Measurements from ENCODE around the gene NCKAP5L. TPM values are rescaled to one million over a fixed set of nuclear protein-coding genes. Genes with fewer than 3 reads are reported as not detected.

The NCKAP5L gene
- total RNA-seq, 2 experiments from 2014 or later = 9.2 to 9.8 TPM

DNA sequence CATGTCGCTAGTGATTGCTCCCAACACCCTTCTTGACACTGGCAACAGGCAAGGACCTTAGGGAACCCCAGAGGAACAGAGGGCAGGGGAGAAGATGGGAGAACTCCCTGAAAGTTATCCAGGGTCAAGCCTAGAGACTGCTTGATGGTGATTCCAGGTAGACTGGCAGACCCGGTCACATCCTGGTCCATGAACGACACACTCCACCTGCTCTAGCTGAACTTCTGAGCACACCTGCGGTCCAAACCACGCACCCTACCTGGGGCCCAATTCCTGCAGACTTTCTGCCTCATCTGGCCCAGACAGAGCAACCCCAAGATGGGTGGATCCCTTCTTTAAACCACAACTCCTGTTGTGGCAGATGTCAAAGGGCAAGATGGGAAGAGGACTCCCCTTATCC, 34.2 kb downstream of the NCKAP5L start:
- peaks cover 8% of the 10 kb centered on the region for H3K36me3 Mint-ChIP-seq (ENCODE audit: low read depth)
- no peak overlapping the region for H3K4me3 Mint-ChIP-seq
- Histone ChIP-seq H3K4me3 (ENCODE audit: low read length) (no peak overlapping the region), H3K27me3 (ENCODE audit: control insufficient read depth in 1 of 2, insufficient read depth in 2 of 2, low read length in 2 of 2) (no peaks in the 10 kb centered on the region), H3K9me3 (ENCODE audit: control insufficient read depth in 1 of 2, insufficient read depth in 1 of 2, low read length in 2 of 2) (no peaks in the 10 kb centered on the region), H3K27ac (ENCODE audit: low read depth in 1 of 2, low read length in 2 of 2) (no peak overlapping the region), H3K4me1 (ENCODE audit: insufficient read depth, low read length) (no peaks in the 10 kb centered on the region), H3K36me3 (ENCODE audit: insufficient read depth, low read length) (peaks cover 9% of the 10 kb centered on the region)
- no peaks in the 10 kb centered on the region for H3K4me1 Mint-ChIP-seq (ENCODE audit: low read depth)
- H3K27me3 Mint-ChIP-seq = no peaks in the 10 kb centered on the region
- ATAC-seq (ENCODE audit: poor library complexity) = no peak
- TF ChIP-seq, protein P1, sequence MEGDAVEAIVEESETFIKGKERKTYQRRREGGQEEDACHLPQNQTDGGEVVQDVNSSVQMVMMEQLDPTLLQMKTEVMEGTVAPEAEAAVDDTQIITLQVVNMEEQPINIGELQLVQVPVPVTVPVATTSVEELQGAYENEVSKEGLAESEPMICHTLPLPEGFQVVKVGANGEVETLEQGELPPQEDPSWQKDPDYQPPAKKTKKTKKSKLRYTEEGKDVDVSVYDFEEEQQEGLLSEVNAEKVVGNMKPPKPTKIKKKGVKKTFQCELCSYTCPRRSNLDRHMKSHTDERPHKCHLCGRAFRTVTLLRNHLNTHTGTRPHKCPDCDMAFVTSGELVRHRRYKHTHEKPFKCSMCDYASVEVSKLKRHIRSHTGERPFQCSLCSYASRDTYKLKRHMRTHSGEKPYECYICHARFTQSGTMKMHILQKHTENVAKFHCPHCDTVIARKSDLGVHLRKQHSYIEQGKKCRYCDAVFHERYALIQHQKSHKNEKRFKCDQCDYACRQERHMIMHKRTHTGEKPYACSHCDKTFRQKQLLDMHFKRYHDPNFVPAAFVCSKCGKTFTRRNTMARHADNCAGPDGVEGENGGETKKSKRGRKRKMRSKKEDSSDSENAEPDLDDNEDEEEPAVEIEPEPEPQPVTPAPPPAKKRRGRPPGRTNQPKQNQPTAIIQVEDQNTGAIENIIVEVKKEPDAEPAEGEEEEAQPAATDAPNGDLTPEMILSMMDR (IDR thresholded peaks at IDR 0.05) = no peak
- H3K9me3 Mint-ChIP-seq = no peaks in the 10 kb centered on the region
- H3K27ac Mint-ChIP-seq = no peak overlapping the region
- ChIA-PET POLR2A (no interaction called here), CTCF (no interaction called here)
- DNase-seq = no peak
- intact Hi-C loops (cut with DNase I, micrococcal nuclease) = no loop called here

DNA sequence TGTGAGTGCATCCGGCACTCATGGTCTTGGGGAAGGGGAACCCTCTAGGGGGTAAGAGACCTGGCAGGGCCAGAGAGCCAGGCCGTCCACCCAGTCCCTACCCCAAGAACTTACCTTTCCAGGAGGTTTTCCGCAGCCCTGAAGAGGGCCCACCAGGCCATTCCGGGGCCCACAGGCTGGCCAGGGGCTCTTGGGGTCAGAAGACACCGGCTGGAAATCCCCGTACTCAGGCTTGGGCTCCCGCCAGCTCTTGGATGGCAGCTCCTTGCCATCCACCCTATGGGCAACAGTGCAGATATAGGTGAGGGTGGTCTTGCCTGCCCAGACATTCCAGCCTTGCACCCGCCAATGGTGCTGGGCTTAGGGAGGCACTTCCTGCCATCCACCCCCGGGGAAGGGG, 34.6 kb downstream of the NCKAP5L start:
- no peak for DNase-seq
- peaks cover 5% of the 10 kb centered on the region for H3K36me3 Mint-ChIP-seq (ENCODE audit: low read depth)
- Histone ChIP-seq H3K27ac (ENCODE audit: low read depth in 1 of 2, low read length in 2 of 2) (no peak overlapping the region), H3K4me3 (ENCODE audit: low read length) (no peak overlapping the region), H3K27me3 (ENCODE audit: control insufficient read depth in 1 of 2, insufficient read depth in 2 of 2, low read length in 2 of 2) (no peaks in the 10 kb centered on the region), H3K9me3 (ENCODE audit: control insufficient read depth in 1 of 2, insufficient read depth in 1 of 2, low read length in 2 of 2) (no peaks in the 10 kb centered on the region), H3K36me3 (ENCODE audit: insufficient read depth, low read length) (peaks cover 9% of the 10 kb centered on the region), H3K4me1 (ENCODE audit: insufficient read depth, low read length) (no peaks in the 10 kb centered on the region)
- CTCF ChIA-PET = no interaction called here
- H3K27ac Mint-ChIP-seq = no peak overlapping the region
- no peak overlapping the region for H3K4me3 Mint-ChIP-seq
- POLR2A ChIA-PET = no interaction called here
- TF ChIP-seq, protein P1 (IDR thresholded peaks at IDR 0.05) = no peak
- no peak for ATAC-seq (ENCODE audit: poor library complexity)
- no peaks in the 10 kb centered on the region for H3K9me3 Mint-ChIP-seq
- intact Hi-C loops (cut with DNase I, micrococcal nuclease) = no loop called here
- no peaks in the 10 kb centered on the region for H3K27me3 Mint-ChIP-seq
- no peaks in the 10 kb centered on the region for H3K4me1 Mint-ChIP-seq (ENCODE audit: low read depth)

DNA sequence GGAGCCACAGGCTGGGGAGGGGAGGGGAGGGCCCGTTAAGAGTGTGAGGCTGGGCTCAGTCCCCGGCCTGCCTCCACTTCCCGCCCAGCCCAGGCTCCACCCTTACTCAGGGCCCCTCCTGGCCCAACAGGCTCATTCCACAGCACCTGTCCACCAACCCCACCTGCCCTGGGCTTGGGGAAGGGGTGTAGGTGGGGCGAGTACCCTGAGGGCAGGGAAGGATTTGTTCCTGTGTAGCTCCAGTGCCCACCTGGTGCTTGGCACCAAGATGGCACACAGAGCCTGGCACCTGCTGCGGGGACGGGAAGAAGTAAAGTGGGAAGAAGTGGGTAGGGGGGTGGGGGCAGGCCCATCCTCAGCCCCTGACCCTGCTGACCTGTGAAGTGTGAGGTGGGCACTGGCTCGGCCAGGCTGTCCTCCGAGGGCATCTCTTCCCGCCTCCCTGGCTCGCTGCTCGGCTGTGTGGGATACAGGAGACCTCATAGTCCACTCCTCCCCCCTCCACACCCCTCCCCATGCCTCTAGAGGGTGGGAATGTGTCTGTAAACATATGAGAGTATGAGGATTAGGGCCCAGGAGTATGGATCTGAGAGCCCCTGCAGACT, 35.1 kb downstream of the NCKAP5L start:
- Mint-ChIP-seq H3K9me3 (no peaks in the 10 kb centered on the region), H3K36me3 (ENCODE audit: low read depth) (peaks cover 5% of the 10 kb centered on the region), H3K4me3 (no peak overlapping the region), H3K27ac (no peak overlapping the region), H3K27me3 (no peaks in the 10 kb centered on the region), H3K4me1 (ENCODE audit: low read depth) (no peaks in the 10 kb centered on the region)
- H3K4me3 ChIP-seq (ENCODE audit: low read length) = no peak overlapping the region
- intact Hi-C loops (cut with DNase I, micrococcal nuclease) = no loop called here
- H3K27me3 ChIP-seq (ENCODE audit: control insufficient read depth in 1 of 2, insufficient read depth in 2 of 2, low read length in 2 of 2) = no peaks in the 10 kb centered on the region
- ChIA-PET CTCF (no interaction called here), POLR2A (no interaction called here)
- H3K36me3 ChIP-seq (ENCODE audit: insufficient read depth, low read length) = peaks cover 8% of the 10 kb centered on the region
- ATAC-seq (ENCODE audit: poor library complexity) = no peak
- TF ChIP-seq, protein P1 (IDR thresholded peaks at IDR 0.05) = no peak
- no peaks in the 10 kb centered on the region for H3K9me3 ChIP-seq (ENCODE audit: control insufficient read depth in 1 of 2, insufficient read depth in 1 of 2, low read length in 2 of 2)
- no peak overlapping the region for H3K27ac ChIP-seq (ENCODE audit: low read depth in 1 of 2, low read length in 2 of 2)
- no peaks in the 10 kb centered on the region for H3K4me1 ChIP-seq (ENCODE audit: insufficient read depth, low read length)
- no peak for DNase-seq
